Endothelial cell (in vitro differentiated cells): ENCODE measurements around the gene MPG. TPM values are rescaled to one million over a fixed set of nuclear protein-coding genes. Genes with fewer than 3 reads are reported as not detected.

Experiments
- DNase-seq: peaks from one replicate; pipeline ENCODE4 v3.0.0; 2021; ENCODE audit warnings: low spot score
- H3K27ac Mint-ChIP-seq: one replicate; pipeline ENCODE4 v1.8.0; 2021; ENCODE audit warnings: mixed read lengths, inconsistent platforms; ENCODE audit not compliant: unreplicated experiment
- H3K27me3 Mint-ChIP-seq: one replicate; pipeline ENCODE4 v1.8.0; 2021; ENCODE audit warnings: mild to moderate bottlenecking, moderate library complexity, mixed read lengths, inconsistent platforms; ENCODE audit not compliant: unreplicated experiment
- H3K36me3 Mint-ChIP-seq: one replicate; pipeline ENCODE4 v1.8.0; 2021; ENCODE audit warnings: mild to moderate bottlenecking, low read depth, mixed read lengths, inconsistent platforms; ENCODE audit not compliant: unreplicated experiment
- H3K4me1 Mint-ChIP-seq: one replicate; pipeline ENCODE4 v1.8.0; 2021; ENCODE audit warnings: mild to moderate bottlenecking, mixed read lengths, inconsistent platforms; ENCODE audit not compliant: unreplicated experiment
- H3K4me3 Mint-ChIP-seq: one replicate; pipeline ENCODE4 v1.8.0; 2021; ENCODE audit warnings: mild to moderate bottlenecking, mixed read lengths, inconsistent platforms; ENCODE audit not compliant: unreplicated experiment
- H3K9me3 Mint-ChIP-seq: one replicate; pipeline ENCODE4 v1.8.0; 2021; ENCODE audit warnings: mixed read lengths, inconsistent platforms; ENCODE audit not compliant: unreplicated experiment
- CTCF ChIP-seq: fragments of 200-600 bp; sonication (generic); IDR thresholded peaks from one replicate; pipeline ENCODE4 v1.5.0; 2021; ENCODE audit warnings: antibody characterized with exemption; ENCODE audit not compliant: unreplicated experiment
- total RNA-seq: library from RNA; stranded (reverse); fragmentation: NEBNext Ultra II Directional; extraction: Animal tissue kit (Norgen Biotek cat#: 25700); gene quantifications from one replicate; pipeline ENCODE4 v1.2.1, GENCODE V29; 2021; ENCODE audit not compliant: unreplicated experiment

MPG gene
- total RNA-seq, 1 donor from 2014 or later, result 38.6 TPM

DNA sequence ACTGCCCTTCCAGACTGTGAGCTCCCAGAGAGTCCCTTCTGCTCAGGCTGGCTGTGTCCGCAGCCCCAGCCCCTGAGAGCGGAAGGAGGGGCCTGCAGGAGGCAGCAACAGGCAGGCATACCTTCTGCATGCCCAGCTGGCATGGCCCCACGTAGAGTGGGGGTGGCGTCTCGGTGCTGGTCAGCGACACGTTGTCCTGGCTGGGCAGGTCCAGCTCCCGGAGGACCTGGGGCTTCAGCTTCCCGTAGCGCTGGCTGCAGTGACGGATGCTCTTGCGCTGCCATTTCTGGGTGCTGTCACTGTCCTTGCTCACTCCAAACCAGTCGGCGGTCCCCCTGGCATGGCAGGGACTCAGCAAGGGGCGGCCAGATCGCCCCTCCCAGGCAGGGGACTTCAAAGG is 14.6 kb upstream of the MPG start:
- Mint-ChIP-seq H3K9me3 (no peaks in the 10 kb centered on the region), H3K27me3 (peaks cover 6% of the 10 kb centered on the region), H3K4me1 (no peaks in the 10 kb centered on the region), H3K36me3 (peaks cover 32% of the 10 kb centered on the region), H3K27ac (no peak overlapping the region), H3K4me3 (no peak overlapping the region)
- no peak for DNase-seq
- no peak for TF ChIP-seq CTCF

GRCh38 chr16:63998-64913 is 13.8 kb upstream of the MPG start:
- DNase-seq, result no peak
- no peak overlapping the region for H3K4me3 Mint-ChIP-seq
- H3K4me1 Mint-ChIP-seq, result no peaks in the 10 kb centered on the region
- H3K27ac Mint-ChIP-seq, result no peak overlapping the region
- no peaks in the 10 kb centered on the region for H3K9me3 Mint-ChIP-seq
- H3K27me3 Mint-ChIP-seq, result peaks cover 6% of the 10 kb centered on the region
- H3K36me3 Mint-ChIP-seq, result peaks cover 26% of the 10 kb centered on the region
- TF ChIP-seq CTCF, result no peak

- H3K4me3 Mint-ChIP-seq, result peak overlapping the region; percentile 43
- no peaks in the 10 kb centered on the region for H3K9me3 Mint-ChIP-seq
- peaks cover 6% of the 10 kb centered on the region for H3K27me3 Mint-ChIP-seq
- no peak for TF ChIP-seq CTCF
- peaks cover 19% of the 10 kb centered on the region for H3K36me3 Mint-ChIP-seq
- H3K27ac Mint-ChIP-seq, result no peak overlapping the region
- DNase-seq, result no peak
- no peaks in the 10 kb centered on the region for H3K4me1 Mint-ChIP-seq
These were observed 13.1 kb upstream of the MPG start for GRCh38 chr16:64914-65255.

- Mint-ChIP-seq H3K4me3 (no peak overlapping the region), H3K9me3 (no peaks in the 10 kb centered on the region), H3K27ac (no peak overlapping the region), H3K27me3 (peaks cover 2% of the 10 kb centered on the region), H3K36me3 (peaks cover 13% of the 10 kb centered on the region), H3K4me1 (peaks cover 2% of the 10 kb centered on the region)
- DNase-seq, result peak; percentile 92
- peak; percentile 82 for TF ChIP-seq CTCF
These were observed 12.3 kb upstream of the MPG start for GRCh38 chr16:65745-66144.
